Measurements from ENCODE around the gene TM2D3. TPM values are rescaled to one million over a fixed set of nuclear protein-coding genes. Genes with fewer than 3 reads are reported as not detected.

TM2D3 gene
- total RNA-seq, 1 experiment from 2014 or later, result 23.1 TPM

- TF ChIP-seq ATF6 (CRISPR knock-in tag; IDR thresholded peaks at IDR 0.05) (no peak), NFATC4 (CRISPR knock-in tag; IDR thresholded peaks at IDR 0.05) (no peak), ATF3 (CRISPR knock-in tag; conservative IDR thresholded peaks at IDR 0.05) (no peak), MYBL2 (CRISPR knock-in tag; IDR thresholded peaks at IDR 0.05) (no peak), EMX1 (CRISPR knock-in tag; IDR thresholded peaks at IDR 0.05) (no peak)
Measured at GRCh38 chr15:101698314-101698713, 46.1 kb upstream of the TM2D3 start (continued).

- no peaks in the 10 kb centered on the region for H3K27me3 Mint-ChIP-seq (ENCODE audit: low read depth)
- peaks cover 41% of the 10 kb centered on the region for H3K36me3 Mint-ChIP-seq
- no peak overlapping the region for H3K4me3 Mint-ChIP-seq
- H3K9me3 Mint-ChIP-seq, result peaks cover 7% of the 10 kb centered on the region
- DNase-seq (ENCODE audit: low spot score) (no peak), ATAC-seq (no peak)
- ChIA-PET CTCF (no interaction called here), POLR2A (no interaction called here)
- no peak overlapping the region for H3K27ac Mint-ChIP-seq
- H3K4me1 Mint-ChIP-seq, result peaks cover 9% of the 10 kb centered on the region
- TF ChIP-seq ZBTB43 (CRISPR knock-in tag; IDR thresholded peaks at IDR 0.05), result no peak
- TF ChIP-seq ZNF425 (CRISPR knock-in tag; conservative IDR thresholded peaks at IDR 0.05), result no peak
- TF ChIP-seq TP53 (CRISPR knock-in tag; IDR thresholded peaks at IDR 0.05), result no peak
- no peak for TF ChIP-seq ZNF396 (CRISPR knock-in tag; IDR thresholded peaks at IDR 0.05; ENCODE audit: borderline replicate concordance)
- TF ChIP-seq MXD4 (CRISPR knock-in tag; IDR thresholded peaks at IDR 0.05; ENCODE audit: borderline replicate concordance), result no peak
- no peak for TF ChIP-seq GTF2I (CRISPR knock-in tag; conservative IDR thresholded peaks at IDR 0.05)
- TF ChIP-seq ATF2 (CRISPR knock-in tag; IDR thresholded peaks at IDR 0.05; ENCODE audit: borderline replicate concordance, low read depth), result no peak
- TF ChIP-seq ZNF281 (CRISPR knock-in tag; IDR thresholded peaks at IDR 0.05), result no peak
- no peak for TF ChIP-seq TCF7 (CRISPR knock-in tag; IDR thresholded peaks at IDR 0.05; ENCODE audit: low read depth)
- no peak for TF ChIP-seq ATF6 (CRISPR knock-in tag; IDR thresholded peaks at IDR 0.05)
- TF ChIP-seq PREB (CRISPR knock-in tag; IDR thresholded peaks at IDR 0.05; ENCODE audit: borderline replicate concordance), result no peak
Measured at GRCh38 chr15:101697488-101697887, 45.3 kb upstream of the TM2D3 start.

Data from WTC11 (cell line).